Pons (tissue), 1 donor: ENCODE measurements around the gene RPL28.
"Not testable (repeated sequence)": the region's sequence is repeated elsewhere in the genome, so short reads cannot be mapped to it uniquely, and the experiment has no call there.

ENCODE experiments used
- DNase-seq: peaks from one replicate; pipeline ENCODE4 v3.0.0-alpha.2; 2016; ENCODE audit warnings: low spot score

Gene RPL28

GRCh38 chr19:55426042-55426441, 40.3 kb downstream of the RPL28 start:
- peak; percentile 99 for DNase-seq

GRCh38 chr19:55431183-55431582, 45.5 kb downstream of the RPL28 start:
- DNase-seq, result no peak

GRCh38 chr19:55432241-55432959, 46.7 kb downstream of the RPL28 start:
- DNase-seq, result no peak

- DNase-seq, result no peak
These were observed 47.6 kb downstream of the RPL28 start for GRCh38 chr19:55433292-55433691.

DNA sequence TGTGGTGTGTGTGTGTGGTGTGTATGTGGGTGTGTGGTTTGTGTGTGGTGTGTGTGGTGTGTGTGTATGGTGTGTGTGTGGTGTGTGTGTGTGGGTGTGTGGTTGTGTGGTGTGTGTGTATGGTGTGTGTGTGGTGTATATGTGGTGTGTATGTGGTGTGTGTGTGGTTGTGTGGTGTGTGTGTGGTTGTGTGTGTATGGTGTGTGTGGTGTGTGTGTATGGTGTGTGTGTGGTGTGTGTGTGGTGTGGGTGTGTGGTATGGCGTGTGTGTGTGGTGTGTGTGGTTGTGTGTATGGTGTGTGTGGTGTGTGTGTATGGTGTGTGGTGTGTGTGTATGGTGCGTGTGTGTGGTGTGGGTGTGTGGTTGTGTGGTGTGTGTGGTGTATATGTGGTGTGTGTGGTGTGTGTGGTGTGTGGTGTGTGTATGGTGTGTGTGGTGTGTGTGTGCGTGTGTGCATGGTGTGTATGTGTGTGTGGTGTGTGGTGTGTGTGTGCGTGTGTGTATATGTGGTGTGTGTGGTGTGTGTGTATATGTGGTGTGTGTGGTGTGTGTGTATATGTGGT, 48.7 kb downstream of the RPL28 start:
- no peak for DNase-seq

- DNase-seq, result no peak
These were observed 49.3 kb downstream of the RPL28 start for GRCh38 chr19:55435020-55435419.

DNA sequence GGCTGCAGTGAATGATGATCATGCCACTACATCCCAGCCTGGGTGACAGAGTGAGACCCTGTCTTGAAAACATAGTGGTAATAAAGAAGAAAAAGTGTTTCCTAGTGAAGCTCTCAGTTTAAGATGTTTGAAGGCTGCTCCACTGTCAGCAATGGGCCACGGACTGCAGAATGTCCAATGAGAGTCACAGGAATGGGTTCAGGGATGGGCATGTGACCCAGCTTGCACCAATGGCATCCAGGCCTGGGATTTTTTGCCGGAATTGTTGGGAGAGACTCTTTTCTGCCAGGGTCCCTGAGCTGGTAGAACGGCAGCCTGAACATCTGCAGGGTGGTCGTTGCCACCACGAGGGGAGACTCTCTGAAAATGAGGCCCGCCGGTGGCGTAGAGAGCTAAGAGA, 51.1 kb downstream of the RPL28 start:
- no peak for DNase-seq

- DNase-seq, result no peak
These were observed 51.7 kb downstream of the RPL28 start for GRCh38 chr19:55437410-55437809.

DNA sequence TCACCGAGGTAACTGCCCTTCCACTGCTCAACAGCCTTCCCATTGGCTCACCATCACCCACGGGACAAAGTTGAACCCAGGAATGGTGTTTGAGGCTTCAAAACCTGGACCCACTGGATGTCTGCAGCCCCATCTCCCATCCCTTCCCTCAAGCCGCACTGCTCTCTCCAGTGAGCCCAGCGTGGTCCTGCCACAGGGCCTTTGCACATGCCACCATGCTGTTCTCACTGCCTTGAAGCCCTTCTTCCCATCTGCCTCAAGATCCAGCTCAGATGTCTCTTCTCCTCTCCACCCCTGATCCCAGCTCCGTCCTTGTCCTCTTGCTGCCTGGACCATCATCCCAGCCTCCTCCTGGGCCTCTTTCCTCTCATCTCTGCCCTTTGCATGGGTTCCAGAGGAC, 53.3 kb downstream of the RPL28 start:
- DNase-seq, result no peak

- DNase-seq, result no peak
These were observed 54.8 kb downstream of the RPL28 start for GRCh38 chr19:55440411-55441105.

- no peak for DNase-seq
These were observed 55.6 kb downstream of the RPL28 start for GRCh38 chr19:55441319-55441691.

- DNase-seq, result no peak
These were observed 56.1 kb downstream of the RPL28 start for GRCh38 chr19:55441692-55442321.

GRCh38 chr19:55442372-55442961, 56.7 kb downstream of the RPL28 start:
- DNase-seq, result no peak

DNA sequence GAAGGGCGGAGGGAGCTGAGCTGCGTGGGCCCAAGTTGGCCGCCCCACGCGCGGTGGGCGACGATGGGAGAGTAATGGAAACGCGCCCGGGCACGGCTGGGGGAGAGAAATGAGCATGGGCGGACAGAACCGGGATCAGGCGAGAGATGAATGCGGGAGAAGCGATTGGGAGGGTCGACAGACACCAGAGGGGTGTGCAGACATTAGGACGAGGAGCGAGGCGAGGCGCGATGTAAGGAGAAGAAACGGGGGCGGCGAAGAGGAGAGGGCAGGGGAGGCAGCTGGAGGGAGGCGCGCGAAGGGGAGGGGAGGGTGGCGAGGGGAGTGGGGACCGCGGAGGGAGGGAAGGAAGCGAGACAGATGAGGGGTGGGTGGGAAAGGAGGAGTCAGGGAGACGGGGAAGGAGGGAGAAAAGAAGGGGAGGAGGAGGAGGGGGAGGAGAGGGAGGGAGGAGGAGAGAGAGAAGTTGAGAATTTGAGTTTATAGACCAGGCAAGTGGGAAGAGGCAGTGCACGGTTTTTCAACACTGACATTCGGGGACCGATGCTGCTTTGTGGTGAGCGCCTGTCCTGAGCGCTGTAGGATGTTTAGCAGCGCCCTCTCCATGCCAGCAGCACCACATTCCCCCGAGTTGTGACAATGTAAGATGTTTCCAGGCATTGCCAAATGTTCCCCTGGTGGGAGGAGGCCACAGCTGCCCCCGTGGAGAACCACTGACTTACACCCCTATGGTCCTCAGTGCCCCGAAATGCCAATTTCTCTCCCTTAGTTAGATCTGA, 57.5 kb downstream of the RPL28 start, which contains the start of gene SHISA7:
TSS of gene SHISA7 (minus strand) at position 256 of the 779 bp plus-strand sequence. CDS start 437 bp downstream, outside the sequence.
- peak; percentile 66 for DNase-seq

GRCh38 chr19:55443824-55444480, 58.2 kb downstream of the RPL28 start:
- no peak for DNase-seq

GRCh38 chr19:55444646-55445045, 58.9 kb downstream of the RPL28 start:
- no peak for DNase-seq

DNA sequence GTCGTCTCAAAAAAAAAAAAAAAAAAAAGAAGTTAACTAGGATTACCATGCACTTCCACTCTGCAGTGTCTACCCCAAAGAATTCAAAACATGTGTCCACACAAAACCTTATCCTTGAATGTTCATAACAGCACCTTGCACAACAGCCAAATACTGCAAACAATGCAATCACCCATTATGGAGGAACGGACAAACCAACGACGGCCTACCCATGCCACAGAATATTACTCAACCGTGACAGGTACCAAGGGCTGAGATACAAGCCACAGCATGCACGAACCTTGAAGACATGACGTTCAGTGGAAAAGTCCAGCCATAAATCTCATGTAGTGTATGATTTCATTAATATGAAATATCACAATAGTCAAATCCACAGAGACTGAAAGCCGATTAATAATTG, 60.3 kb downstream of the RPL28 start:
- no peak for DNase-seq

DNA sequence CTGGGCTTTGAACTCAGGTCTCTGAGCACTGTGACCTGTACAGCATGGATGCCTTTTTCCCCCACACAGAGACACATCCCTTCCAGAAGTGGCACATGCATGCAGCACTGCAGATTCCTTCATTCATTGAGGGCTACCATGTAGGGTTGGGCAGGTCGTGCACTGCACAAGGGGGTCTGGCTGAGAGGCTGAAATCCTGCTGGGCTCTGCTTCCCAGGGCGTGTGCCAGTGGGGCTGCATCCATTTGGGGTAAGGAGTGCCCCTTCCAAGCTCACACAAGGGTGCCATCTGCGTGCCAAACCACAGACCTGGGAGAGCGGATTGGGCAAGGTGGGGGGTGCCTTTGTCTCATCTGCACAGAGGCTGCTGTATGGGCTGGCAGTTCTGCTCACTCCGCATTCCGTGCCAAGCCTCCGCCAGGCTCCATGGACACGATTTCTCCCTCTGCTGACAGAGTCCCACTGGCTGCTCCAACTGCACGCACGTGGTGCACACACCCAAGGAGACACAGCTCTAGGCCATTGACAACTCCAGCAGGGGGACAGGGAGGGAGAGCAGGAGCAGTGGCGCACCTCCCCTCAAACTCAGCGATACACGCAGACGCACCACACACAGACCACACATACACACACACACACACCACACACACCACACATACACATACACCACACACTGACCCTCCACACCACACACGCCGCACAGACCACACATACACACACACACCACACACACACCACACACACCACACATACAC, 61.9 kb downstream of the RPL28 start:
- peak; percentile 85 for DNase-seq

DNA sequence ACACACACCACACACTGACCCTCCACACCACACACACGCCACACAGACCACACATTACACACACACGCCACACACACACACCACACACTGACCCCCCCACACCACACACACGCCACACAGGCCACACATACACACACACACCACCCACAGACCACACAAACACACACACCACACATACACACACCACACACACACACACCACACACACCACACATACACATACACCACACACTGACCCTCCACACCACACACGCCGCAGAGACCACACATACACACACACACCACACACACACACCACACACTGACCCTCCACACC, 62.4 kb downstream of the RPL28 start:
- not testable (repeated sequence) for DNase-seq

DNA sequence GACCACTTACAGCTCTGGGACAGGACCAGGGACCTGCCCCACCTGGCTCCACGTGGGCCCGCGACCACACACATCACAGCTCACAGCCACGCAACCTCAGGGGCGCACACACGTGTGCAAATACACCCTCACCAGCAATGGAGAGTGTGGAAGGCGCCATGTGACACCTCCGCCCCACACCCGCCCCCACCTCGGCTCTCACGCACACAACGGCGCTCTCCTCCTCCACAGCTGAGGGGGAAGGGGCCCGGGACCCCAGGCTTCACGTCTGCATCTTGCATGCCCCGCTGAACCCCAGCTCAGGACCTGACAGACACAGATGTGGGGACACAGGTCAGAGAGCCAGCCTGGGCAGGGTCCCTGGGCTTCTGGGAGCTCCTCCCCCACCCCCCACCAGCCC, 63.7 kb downstream of the RPL28 start:
- DNase-seq, result no peak
